GM06990 (cell line): Measurements from ENCODE around the gene KATNB1.

Source experiments
- DNase-seq: peaks from one replicate; pipeline ENCODE4 v3.0.0-alpha.2; 2011; ENCODE audit not compliant: insufficient read length; ENCODE audit errors: extremely low read depth
- H3K27me3 ChIP-seq: replicated peaks from 2 replicates; pipeline ENCODE4 v1.6.0; 2011; ENCODE audit warnings: low read length; ENCODE audit not compliant: control insufficient read depth, insufficient read depth
- H3K36me3 ChIP-seq: 2 replicates; pipeline ENCODE4 v1.5.1; 2011; ENCODE audit warnings: low read length; ENCODE audit not compliant: control insufficient read depth, insufficient read depth
- H3K4me3 ChIP-seq: replicated peaks from 2 replicates; pipeline ENCODE4 v1.5.1; 2011; ENCODE audit warnings: low read depth, mild to moderate bottlenecking, control low read depth, low read length
- TF ChIP-seq, protein P1 (sequence below): IDR thresholded peaks from 2 replicates; pipeline ENCODE4 v1.5.1; 2011; ENCODE audit warnings: low read length, control low read depth, mild to moderate bottlenecking, inconsistent platforms; ENCODE audit not compliant: insufficient read depth, poor library complexity, severe bottlenecking

KATNB1 gene

DNA sequence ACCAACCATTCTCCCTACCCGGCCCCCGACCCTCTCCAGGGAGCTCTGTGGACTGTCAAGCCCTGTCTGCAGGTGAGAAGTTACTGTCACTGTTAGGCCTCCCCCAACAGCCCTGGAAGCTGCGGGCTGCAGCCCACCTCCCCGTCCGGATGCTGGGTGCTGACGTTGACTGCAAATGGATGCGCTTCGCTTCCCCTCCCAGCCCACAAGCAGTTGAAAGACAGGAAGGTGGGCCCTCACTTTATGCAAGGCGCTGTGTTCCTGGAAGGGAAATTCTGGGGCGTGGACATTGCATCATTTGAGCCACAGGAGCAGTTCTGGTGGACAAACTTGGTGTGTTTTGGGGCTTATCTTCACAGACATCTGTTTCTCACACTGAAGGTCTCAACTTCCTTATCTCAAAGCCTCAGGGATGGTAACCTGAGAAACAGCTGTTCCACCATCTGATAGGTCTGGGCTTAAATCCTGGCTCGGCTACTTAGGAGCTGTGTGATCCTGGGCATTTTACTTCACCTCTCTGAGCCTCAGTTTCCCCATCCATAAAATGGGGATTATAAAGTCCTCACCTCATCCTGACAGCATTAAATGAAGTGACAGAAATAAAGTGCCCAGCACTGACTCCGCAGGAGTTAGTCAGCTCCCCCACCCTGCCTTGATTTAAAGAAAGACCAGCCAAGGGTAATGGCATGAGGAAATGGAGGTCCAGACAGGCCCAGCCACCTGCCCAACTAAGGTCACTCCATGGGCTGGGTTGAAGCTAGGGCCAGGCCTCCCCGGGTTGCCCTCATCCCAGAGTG lies 45.6 kb upstream of the KATNB1 start:
- Histone ChIP-seq H3K4me3 (no peak overlapping the region), H3K36me3 (no peaks in the 10 kb centered on the region), H3K27me3 (no peaks in the 10 kb centered on the region; the same call in 1 of the 2 replicates)
- peak; percentile 82 for DNase-seq
- TF ChIP-seq, protein P1, sequence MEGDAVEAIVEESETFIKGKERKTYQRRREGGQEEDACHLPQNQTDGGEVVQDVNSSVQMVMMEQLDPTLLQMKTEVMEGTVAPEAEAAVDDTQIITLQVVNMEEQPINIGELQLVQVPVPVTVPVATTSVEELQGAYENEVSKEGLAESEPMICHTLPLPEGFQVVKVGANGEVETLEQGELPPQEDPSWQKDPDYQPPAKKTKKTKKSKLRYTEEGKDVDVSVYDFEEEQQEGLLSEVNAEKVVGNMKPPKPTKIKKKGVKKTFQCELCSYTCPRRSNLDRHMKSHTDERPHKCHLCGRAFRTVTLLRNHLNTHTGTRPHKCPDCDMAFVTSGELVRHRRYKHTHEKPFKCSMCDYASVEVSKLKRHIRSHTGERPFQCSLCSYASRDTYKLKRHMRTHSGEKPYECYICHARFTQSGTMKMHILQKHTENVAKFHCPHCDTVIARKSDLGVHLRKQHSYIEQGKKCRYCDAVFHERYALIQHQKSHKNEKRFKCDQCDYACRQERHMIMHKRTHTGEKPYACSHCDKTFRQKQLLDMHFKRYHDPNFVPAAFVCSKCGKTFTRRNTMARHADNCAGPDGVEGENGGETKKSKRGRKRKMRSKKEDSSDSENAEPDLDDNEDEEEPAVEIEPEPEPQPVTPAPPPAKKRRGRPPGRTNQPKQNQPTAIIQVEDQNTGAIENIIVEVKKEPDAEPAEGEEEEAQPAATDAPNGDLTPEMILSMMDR, result no peak

DNA sequence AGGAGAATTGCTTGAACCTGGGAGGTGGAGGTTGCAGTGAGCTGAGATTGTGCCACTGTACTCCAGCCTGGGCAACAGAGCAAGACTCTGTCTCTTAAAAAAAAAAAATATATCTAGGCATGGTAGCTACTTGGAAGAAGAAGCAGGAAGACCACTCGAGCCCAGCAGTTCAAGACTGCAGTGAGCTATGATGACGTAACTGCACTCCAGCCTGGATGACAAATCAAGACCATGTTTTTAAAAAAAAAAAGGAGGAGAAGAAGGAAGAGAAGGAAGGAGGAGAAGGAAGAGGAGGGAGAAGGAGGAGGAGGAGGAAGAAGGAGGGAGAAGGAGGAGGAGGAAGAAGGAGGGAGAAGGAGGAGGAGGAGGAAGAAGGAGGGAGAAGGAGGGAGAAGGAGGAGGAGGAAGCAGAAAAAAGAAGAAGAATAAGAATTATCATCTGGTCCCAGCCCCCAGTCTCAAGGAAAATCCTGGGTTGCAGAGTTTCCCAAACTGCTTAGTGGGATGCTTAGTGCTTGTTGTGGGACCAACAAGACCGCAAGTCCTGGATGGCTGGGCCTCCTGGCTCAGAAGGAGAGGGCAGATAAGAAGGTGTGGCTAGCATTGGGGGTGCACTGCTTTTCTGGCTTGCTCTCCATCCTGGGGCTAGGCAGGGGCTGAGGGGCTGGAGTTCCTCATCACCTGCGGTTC lies 44.6 kb upstream of the KATNB1 start:
- Histone ChIP-seq H3K27me3 (no peaks in the 10 kb centered on the region; the same call in 1 of the 2 replicates), H3K4me3 (no peak overlapping the region), H3K36me3 (no peaks in the 10 kb centered on the region)
- TF ChIP-seq, protein P1, result no peak
- DNase-seq, result no peak

DNA sequence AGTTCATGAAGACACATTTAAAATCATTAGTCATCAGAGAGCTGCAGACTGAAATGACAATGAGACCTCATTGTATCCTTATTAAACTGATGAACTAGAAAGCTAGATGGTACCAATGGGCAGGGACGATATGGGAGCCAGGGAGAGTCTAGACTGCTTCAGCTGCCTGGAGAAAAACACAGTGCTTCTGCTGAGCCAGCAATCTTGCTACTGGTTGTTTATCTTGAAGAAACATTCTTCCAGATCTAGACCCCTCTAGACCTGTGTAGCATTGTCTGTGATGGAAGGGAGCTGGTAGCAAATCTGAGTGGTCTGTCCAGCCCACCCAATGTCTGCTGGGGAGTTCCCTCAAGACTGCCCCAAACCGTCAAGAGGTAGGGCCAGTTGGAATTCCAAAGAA lies 42.9 kb upstream of the KATNB1 start:
- no peak for DNase-seq
- no peaks in the 10 kb centered on the region for H3K36me3 ChIP-seq
- no peaks in the 10 kb centered on the region; the same call in 1 of the 2 replicates for H3K27me3 ChIP-seq
- no peak overlapping the region for H3K4me3 ChIP-seq
- TF ChIP-seq, protein P1, result no peak

DNA sequence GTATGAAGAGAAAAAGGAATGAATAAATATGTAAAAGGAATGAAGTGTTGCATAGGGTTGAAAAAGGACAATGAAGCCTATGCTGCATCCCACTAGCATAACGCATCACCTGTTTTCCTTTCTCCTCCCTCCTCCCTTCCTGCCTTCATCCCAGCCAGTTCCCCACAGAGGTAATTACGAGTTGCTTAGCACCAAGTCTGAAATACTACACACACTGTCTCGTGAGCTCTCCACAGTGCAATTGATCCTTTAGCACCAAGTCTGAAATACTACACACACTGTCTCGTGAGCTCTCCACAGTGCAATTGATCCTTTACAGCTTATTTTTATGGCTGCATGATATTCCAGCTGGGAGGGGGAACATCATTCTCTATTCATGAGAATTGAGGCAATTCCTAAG lies 42.0 kb upstream of the KATNB1 start:
- no peaks in the 10 kb centered on the region for H3K36me3 ChIP-seq
- H3K27me3 ChIP-seq, result no peaks in the 10 kb centered on the region
- no peak overlapping the region for H3K4me3 ChIP-seq
- TF ChIP-seq, protein P1, result no peak
- DNase-seq, result no peak

DNA sequence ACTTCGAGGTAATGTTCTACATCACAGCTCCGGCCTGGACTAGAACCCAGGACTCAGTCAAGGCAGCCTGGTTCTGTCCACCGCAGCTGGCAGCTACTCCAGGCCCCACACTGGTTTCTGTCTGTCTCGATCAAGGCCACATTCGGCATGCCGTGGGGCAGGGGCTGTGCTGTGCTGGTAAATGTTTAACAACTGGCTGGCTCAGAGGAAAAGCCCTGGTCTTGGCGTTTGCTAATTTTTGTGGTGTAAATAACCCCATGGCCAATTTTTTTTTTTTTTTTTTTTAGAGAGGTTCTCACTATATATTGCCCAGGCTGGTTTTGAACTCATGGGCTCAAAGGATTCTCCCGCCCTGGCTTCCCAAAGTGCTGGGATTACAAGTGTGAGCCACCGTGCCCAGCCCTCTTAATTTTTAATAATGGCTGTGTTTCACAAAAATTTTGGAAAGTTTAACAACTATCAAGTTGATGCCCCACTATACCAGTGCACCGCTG lies 41.3 kb upstream of the KATNB1 start:
- TF ChIP-seq, protein P1, result no peak
- no peaks in the 10 kb centered on the region for H3K27me3 ChIP-seq
- DNase-seq, result no peak
- no peaks in the 10 kb centered on the region for H3K36me3 ChIP-seq
- H3K4me3 ChIP-seq, result no peak overlapping the region
